Sigmoid colon (tissue), 4 donors: ENCODE results near the gene PTPRZ1.

Experiments used
- CTCF ChIP-seq, 4 experiments: fragments of 450-650 bp in 3 of 4; fragments of 200-600 bp in 1 of 4; IDR thresholded peaks; one replicate each; pipeline ENCODE4 v1.5.1; 2016 to 2019; ENCODE audit warnings: antibody characterized with exemption in 4 of 4, mild to moderate bottlenecking in 3 of 4, moderate library complexity in 2 of 4
- POLR2A ChIP-seq, 2 donors: fragments of 450-650 bp; IDR thresholded peaks; one replicate each; pipeline ENCODE4 v1.6.1; 2016; ENCODE audit warnings: antibody characterized with exemption in 2 of 2, mild to moderate bottlenecking in 2 of 2, moderate library complexity in 2 of 2
- POLR2AphosphoS5 ChIP-seq, 4 donors: sonication (generic); formaldehyde crosslinking; IDR thresholded peaks; one replicate each; pipeline ENCODE4 v1.6.1; 2017; ENCODE audit warnings: antibody characterized with exemption in 4 of 4

- TF ChIP-seq POLR2A (IDR thresholded peaks at IDR 0.05) (no peak), POLR2AphosphoS5 (IDR thresholded peaks at IDR 0.05) (no peak), CTCF (IDR thresholded peaks at IDR 0.05) (no peak)
Measured at GRCh38 chr7:121954803-121955202, 81.8 kb downstream of the PTPRZ1 start.
